Stomach (tissue), 9 donors: ENCODE results near the gene WIPI1. TPM values are rescaled to one million over a fixed set of nuclear protein-coding genes. Genes with fewer than 3 reads are reported as not detected.
"Not testable (repeated sequence)": the region's sequence is repeated elsewhere in the genome, so short reads cannot be mapped to it uniquely, and the experiment has no call there.

Experiments used
- DNase-seq, 2 donors: peaks; one replicate each; pipeline versions ENCODE4 v3.0.0 to v3.0.0-alpha.2; 2013 to 2019
- H3K27ac ChIP-seq, 5 donors: fragments of 200-600 bp in 4 of 5; sonication (generic) in 4 of 5; one replicate each; pipeline ENCODE4 v1.5.1; 2013 to 2019; ENCODE audit warnings: mild to moderate bottlenecking in 1 of 5, moderate library complexity in 1 of 5
- H3K27me3 ChIP-seq, 3 donors: fragments of 200-600 bp; sonication (generic); one replicate each; pipeline ENCODE4 v1.5.1; 2017 to 2019; ENCODE audit warnings: mixed run types in 1 of 3
- H3K36me3 ChIP-seq, 4 donors: fragments of 200-600 bp; sonication (generic); 1 replicate in 3 of 4; 2 replicates in 1 of 4; pipeline ENCODE4 v1.5.1; 2016 to 2019
- H3K4me1 ChIP-seq, 4 donors: fragments of 200-600 bp; sonication (generic); one replicate each; pipeline ENCODE4 v1.5.1; 2016 to 2019
- H3K4me3 ChIP-seq, 4 donors: fragments of 200-600 bp; sonication (generic) in 3 of 4; one replicate each; pipeline ENCODE4 v1.5.1; 2016 to 2019; ENCODE audit warnings: mild to moderate bottlenecking in 1 of 4
- H3K9me3 ChIP-seq, 4 donors: fragments of 200-600 bp; sonication (generic); one replicate each; pipeline ENCODE4 v1.5.1; 2016 to 2019
- CTCF ChIP-seq, 7 experiments: fragments of 450-650 bp in 4 of 7; fragments of 200-600 bp in 3 of 7; sonication (generic) in 3 of 7; IDR thresholded peaks; one replicate each; pipeline ENCODE4 v1.5.1; 2016 to 2019; ENCODE audit warnings: antibody characterized with exemption in 7 of 7, control low read depth in 2 of 7, mild to moderate bottlenecking in 1 of 7
- EP300 ChIP-seq: sonication (generic); formaldehyde crosslinking; IDR thresholded peaks from one replicate; pipeline ENCODE4 v1.6.1; 2017; ENCODE audit warnings: antibody characterized with exemption
- POLR2A ChIP-seq, 4 donors: fragments of 450-650 bp; IDR thresholded peaks; one replicate each; pipeline ENCODE4 v1.6.1; 2016; ENCODE audit warnings: antibody characterized with exemption in 4 of 4, control low read depth in 2 of 4, mild to moderate bottlenecking in 1 of 4, moderate library complexity in 1 of 4
- POLR2AphosphoS5 ChIP-seq, 3 donors: sonication (generic); formaldehyde crosslinking; IDR thresholded peaks; one replicate each; pipeline ENCODE4 v1.6.1; 2016; ENCODE audit warnings: antibody characterized with exemption in 3 of 3
- WGBS, 5 donors: extraction: QIAGEN DNeasy Blood & Tissue Kit in 3 of 5; methylation state at CpG; one replicate each; pipeline versions ENCODE4 v1.1.5 to v1.1.7; 2013 to 2018; 5-methylcytosine and 5-hydroxymethylcytosine counted together
- intact Hi-C: fragments of 100-400 bp; cut with DNase I; formaldehyde crosslinking; loops from one replicate; pipeline ENCODE4 v1.15.1; 2023; ENCODE audit warnings: low total_unique reads
- polyA plus RNA-seq, 3 donors: library from polyadenylated mRNA; stranded (reverse); fragments of 200-250 nt; gene quantifications; one replicate each; pipeline ENCODE4 v1.2.3, GENCODE V29; 2013
- total RNA-seq, 5 donors: library from RNA; depleted of rRNA; stranded (reverse); fragments of >200 nt; gene quantifications; one replicate each; pipeline versions ENCODE4 v1.1.0 to v1.2.3, GENCODE V29; 2014 to 2016
- donor health status: healthy with polysubstance abuse.
- donor health status: Bipolar disorder and iron deficiency.
- donor health status: healthy.

WIPI1 gene
- total and polyA plus RNA-seq, 8 donors = 8.2 to 99.1 (median 43.2) TPM

- peak overlapping the region in 4 of 5 donors; percentile 66 to 88 (median 76) for H3K27ac ChIP-seq
- H3K27me3 ChIP-seq = no peaks in the 10 kb centered on the region
- intact Hi-C loops = no loop called here
- no peaks in the 10 kb centered on the region for H3K36me3 ChIP-seq
- peak in 1 of 2 donors; percentile 39 for DNase-seq
- TF ChIP-seq POLR2A (IDR thresholded peaks at IDR 0.05) (no peak), POLR2AphosphoS5 (IDR thresholded peaks at IDR 0.05) (no peak), CTCF (IDR thresholded peaks at IDR 0.05) (no peak), EP300 (no peak)
- H3K4me3 ChIP-seq = no peak overlapping the region
- peaks cover 8 to 25% (median 14%) of the 10 kb centered on the region in 4 donors for H3K4me1 ChIP-seq
- WGBS, 5 donors = 18 to 43% (median 28%) methylated on average over 7 of the region's 7 CpGs
- H3K9me3 ChIP-seq = no peaks in the 10 kb centered on the region
Observed at GRCh38 chr17:68498479-68499326, 41.4 kb upstream of the WIPI1 start.

- Histone ChIP-seq H3K9me3 (no peaks in the 10 kb centered on the region), H3K36me3 (no peaks in the 10 kb centered on the region), H3K4me1 (peaks cover 9 to 33% (median 17%) of the 10 kb centered on the region in 4 donors), H3K4me3 (no peak overlapping the region), H3K27me3 (no peaks in the 10 kb centered on the region), H3K27ac (peak overlapping the region; percentile 41 to 88 (median 67))
- peak; percentile 61 to 71 for DNase-seq
- intact Hi-C loops = no loop called here
- TF ChIP-seq CTCF (IDR thresholded peaks at IDR 0.05) = no peak
- no peak for TF ChIP-seq EP300
- no peak for TF ChIP-seq POLR2A (IDR thresholded peaks at IDR 0.05)
- peak in 2 of 3 donors; percentile 20 to 58 for TF ChIP-seq POLR2AphosphoS5 (IDR thresholded peaks at IDR 0.05)
- 3 to 15% (median 8%) methylated on average over 3 of the region's 3 CpGs for WGBS, 5 donors
Observed at GRCh38 chr17:68497885-68498319, 40.6 kb upstream of the WIPI1 start.

DNA sequence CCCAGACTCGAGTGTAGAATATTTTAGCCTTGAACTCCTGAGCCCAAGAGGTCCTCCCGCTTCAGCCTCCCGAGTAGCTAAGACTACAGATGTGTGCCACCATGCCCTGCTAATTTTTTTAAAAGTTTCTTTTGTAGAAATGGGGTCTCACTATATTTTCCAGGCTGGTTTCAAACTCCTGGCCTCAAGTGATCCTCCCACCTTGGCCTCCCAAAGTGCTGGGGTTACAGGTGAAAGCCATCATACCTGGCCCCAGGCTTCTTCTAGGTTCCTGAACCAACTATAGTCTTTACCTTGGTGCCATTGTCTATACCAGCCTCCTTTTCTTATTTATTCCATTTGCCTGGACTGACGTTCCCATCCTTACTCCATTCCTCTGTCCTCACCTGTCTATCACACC lies 37.8 kb upstream of the WIPI1 start:
- H3K4me1 ChIP-seq = peaks cover 16 to 60% (median 32%) of the 10 kb centered on the region in 4 donors
- no peak for DNase-seq
- intact Hi-C loops = no loop called here
- no peak overlapping the region for H3K27ac ChIP-seq
- WGBS, 5 donors = 90 to 96% (median 94%) methylated on average over 4 of the region's 4 CpGs
- no peak overlapping the region for H3K4me3 ChIP-seq
- TF ChIP-seq EP300 = no peak
- TF ChIP-seq POLR2AphosphoS5 (IDR thresholded peaks at IDR 0.05) = no peak
- no peak for TF ChIP-seq CTCF (IDR thresholded peaks at IDR 0.05)
- no peak for TF ChIP-seq POLR2A (IDR thresholded peaks at IDR 0.05)
- H3K36me3 ChIP-seq = no peaks in the 10 kb centered on the region
- H3K9me3 ChIP-seq = no peaks in the 10 kb centered on the region
- H3K27me3 ChIP-seq = no peaks in the 10 kb centered on the region

GRCh38 chr17:68492394-68493054 lies 35.2 kb upstream of the WIPI1 start:
- peak overlapping the region in 4 of 5 donors; percentile 17 to 70 (median 63) for H3K27ac ChIP-seq
- H3K9me3 ChIP-seq, H3K27me3 ChIP-seq, H3K36me3 ChIP-seq, intact Hi-C loops: not testable (repeated sequence)
- 66 to 83% (median 72%) methylated on average over 8 of the region's 8 CpGs for WGBS, 5 donors
- H3K4me3 ChIP-seq = peak overlapping the region in 2 of 4 donors; percentile 8 to 9
- H3K4me1 ChIP-seq = peaks cover 7 to 40% (median 21%) of the 10 kb centered on the region in 4 donors
- peak in 1 of 2 donors; percentile 49 for DNase-seq
